ENCODE results near the gene ACSF2. TPM values are rescaled to one million over a fixed set of nuclear protein-coding genes. Genes with fewer than 3 reads are reported as not detected.

ACSF2 gene
- total and polyA plus RNA-seq, 2 donors from 2014 or later, result 44.4 to 404 TPM

DNA sequence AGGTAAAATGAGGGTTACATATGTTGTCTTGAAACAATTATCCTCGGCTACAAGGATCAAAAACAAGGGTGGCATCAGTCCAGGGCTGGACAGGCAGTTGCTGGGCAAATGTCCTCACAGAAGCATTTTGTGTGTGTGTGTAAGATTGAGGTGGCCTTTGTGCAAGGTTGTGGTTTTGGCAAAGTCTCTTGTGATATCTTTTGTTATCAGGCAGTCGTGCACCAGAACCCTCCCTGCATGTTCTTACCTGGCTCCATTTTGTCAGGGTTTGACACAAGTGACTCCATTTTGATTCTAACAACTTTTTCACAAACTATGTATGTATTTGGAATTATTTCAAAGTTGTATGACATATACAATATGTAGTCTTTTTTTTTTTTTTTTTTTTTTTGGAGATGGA lies 22.6 kb downstream of the ACSF2 start:
- intact Hi-C loops (cut with DNase I), result no loop called here
- no peak for DNase-seq
- Histone ChIP-seq H3K9me3 (ENCODE audit: control insufficient read depth in 2 of 3, insufficient read depth in 1 of 3, low read length in 3 of 3) (no peaks in the 10 kb centered on the region), H3K27me3 (ENCODE audit: control insufficient read depth, insufficient read depth, low read length) (no peaks in the 10 kb centered on the region), H3K9ac (ENCODE audit: low read length in 3 of 3) (no peak overlapping the region), H3K4me1 (ENCODE audit: control insufficient read depth in 2 of 3, insufficient read depth in 2 of 3, low read depth in 1 of 3, low read length in 3 of 3) (peaks cover 0 to 2% (median 0%) of the 10 kb centered on the region in 3 donors), H3K36me3 (ENCODE audit: control insufficient read depth in 2 of 3, insufficient read depth in 3 of 3, low read length in 3 of 3) (no peaks in the 10 kb centered on the region), H3K4me3 (ENCODE audit: low read length in 3 of 3) (no peak overlapping the region), H3K27ac (ENCODE audit: low read depth in 2 of 2, low read length in 2 of 2) (no peak overlapping the region)
- TF ChIP-seq, protein P1, sequence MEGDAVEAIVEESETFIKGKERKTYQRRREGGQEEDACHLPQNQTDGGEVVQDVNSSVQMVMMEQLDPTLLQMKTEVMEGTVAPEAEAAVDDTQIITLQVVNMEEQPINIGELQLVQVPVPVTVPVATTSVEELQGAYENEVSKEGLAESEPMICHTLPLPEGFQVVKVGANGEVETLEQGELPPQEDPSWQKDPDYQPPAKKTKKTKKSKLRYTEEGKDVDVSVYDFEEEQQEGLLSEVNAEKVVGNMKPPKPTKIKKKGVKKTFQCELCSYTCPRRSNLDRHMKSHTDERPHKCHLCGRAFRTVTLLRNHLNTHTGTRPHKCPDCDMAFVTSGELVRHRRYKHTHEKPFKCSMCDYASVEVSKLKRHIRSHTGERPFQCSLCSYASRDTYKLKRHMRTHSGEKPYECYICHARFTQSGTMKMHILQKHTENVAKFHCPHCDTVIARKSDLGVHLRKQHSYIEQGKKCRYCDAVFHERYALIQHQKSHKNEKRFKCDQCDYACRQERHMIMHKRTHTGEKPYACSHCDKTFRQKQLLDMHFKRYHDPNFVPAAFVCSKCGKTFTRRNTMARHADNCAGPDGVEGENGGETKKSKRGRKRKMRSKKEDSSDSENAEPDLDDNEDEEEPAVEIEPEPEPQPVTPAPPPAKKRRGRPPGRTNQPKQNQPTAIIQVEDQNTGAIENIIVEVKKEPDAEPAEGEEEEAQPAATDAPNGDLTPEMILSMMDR (IDR thresholded peaks at IDR 0.05; ENCODE audit: borderline replicate concordance, extremely low read depth, insufficient read depth), result no peak
- FAIRE-seq, result no peak

DNA sequence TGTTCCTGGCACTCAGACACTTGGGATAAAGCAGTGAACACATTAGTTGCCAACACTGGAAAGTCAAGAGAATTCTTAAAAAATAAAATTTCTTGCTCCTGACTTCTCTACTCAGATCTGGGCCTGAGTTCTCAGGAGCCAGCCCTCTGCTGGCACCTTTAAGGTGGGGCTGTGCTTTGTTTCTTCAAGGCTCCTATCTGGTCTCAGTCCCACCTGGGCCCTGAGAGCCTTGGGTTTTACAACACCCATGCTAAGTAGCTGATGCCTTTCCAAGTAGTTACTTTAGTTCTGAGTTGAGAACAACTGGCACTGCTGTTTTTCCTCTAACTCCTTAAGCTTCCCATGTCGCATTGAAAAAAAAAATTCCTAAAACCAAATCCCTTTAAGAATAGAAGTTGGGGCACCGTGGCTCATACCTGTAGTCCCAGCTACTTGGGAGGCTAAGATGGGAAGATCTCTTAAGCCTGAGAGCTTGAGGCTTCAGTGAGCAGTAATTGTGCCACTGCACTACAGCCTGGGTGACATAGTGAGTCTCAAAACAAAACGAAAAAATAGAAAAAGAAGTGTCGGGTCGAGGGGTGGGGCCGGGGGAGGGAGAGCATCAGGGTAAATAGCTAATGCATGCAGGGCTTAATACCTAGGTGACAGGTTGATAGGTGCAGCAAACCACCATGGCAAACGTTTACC lies 26.1 kb downstream of the ACSF2 start:
- Histone ChIP-seq H3K36me3 (ENCODE audit: control insufficient read depth in 2 of 3, insufficient read depth in 3 of 3, low read length in 3 of 3) (peaks cover 0 to 9% (median 4%) of the 10 kb centered on the region in 3 donors), H3K27me3 (ENCODE audit: control insufficient read depth, insufficient read depth, low read length) (no peaks in the 10 kb centered on the region), H3K4me1 (ENCODE audit: control insufficient read depth in 2 of 3, insufficient read depth in 2 of 3, low read depth in 1 of 3, low read length in 3 of 3) (no peaks in the 10 kb centered on the region), H3K4me3 (ENCODE audit: low read length in 3 of 3) (no peak overlapping the region), H3K9me3 (ENCODE audit: control insufficient read depth in 2 of 3, insufficient read depth in 1 of 3, low read length in 3 of 3) (no peaks in the 10 kb centered on the region), H3K9ac (ENCODE audit: low read length in 3 of 3) (no peak overlapping the region), H3K27ac (ENCODE audit: low read depth in 2 of 2, low read length in 2 of 2) (no peak overlapping the region)
- TF ChIP-seq, protein P1 (IDR thresholded peaks at IDR 0.05; ENCODE audit: borderline replicate concordance, extremely low read depth, insufficient read depth), result no peak
- FAIRE-seq (no peak), DNase-seq (no peak)
- intact Hi-C loops (cut with DNase I), result no loop called here

DNA sequence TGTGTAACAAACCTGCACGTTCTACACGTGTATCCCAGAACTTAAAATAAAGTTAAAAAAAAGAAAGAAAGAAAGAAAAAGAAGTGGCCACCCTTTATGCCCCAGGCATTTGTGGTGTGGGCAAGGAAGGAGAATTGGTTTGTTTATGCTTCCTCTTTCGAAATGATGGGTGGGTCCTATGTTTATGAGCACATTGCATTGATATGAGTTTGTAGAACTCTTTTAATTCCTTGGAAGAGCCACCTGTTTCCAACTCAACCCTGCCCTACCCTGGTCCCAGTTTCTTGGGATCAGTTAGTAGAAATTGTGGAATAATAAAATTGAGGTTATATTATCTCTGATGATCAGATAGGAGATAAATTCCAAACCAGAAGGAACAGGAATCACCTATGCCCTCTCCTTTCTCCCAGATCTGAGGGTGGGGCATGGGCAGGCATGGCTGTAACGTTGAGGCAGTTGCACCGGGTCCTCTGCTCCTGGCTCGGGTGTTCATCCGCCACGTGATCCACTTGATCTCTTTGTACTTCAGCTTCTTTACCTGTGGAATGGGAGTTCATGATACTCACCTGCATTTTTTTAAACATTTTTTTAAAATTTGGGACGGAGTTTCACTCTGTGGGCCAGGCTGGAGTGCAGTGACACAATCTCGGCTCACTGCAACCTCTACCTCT lies 26.7 kb downstream of the ACSF2 start:
- DNase-seq (no peak), FAIRE-seq (no peak)
- no peaks in the 10 kb centered on the region for H3K4me1 ChIP-seq (ENCODE audit: control insufficient read depth in 2 of 3, insufficient read depth in 2 of 3, low read depth in 1 of 3, low read length in 3 of 3)
- H3K27ac ChIP-seq (ENCODE audit: low read depth in 2 of 2, low read length in 2 of 2), result no peak overlapping the region
- TF ChIP-seq, protein P1 (IDR thresholded peaks at IDR 0.05; ENCODE audit: borderline replicate concordance, extremely low read depth, insufficient read depth), result no peak
- H3K36me3 ChIP-seq (ENCODE audit: control insufficient read depth in 2 of 3, insufficient read depth in 3 of 3, low read length in 3 of 3), result peaks cover 0 to 9% (median 4%) of the 10 kb centered on the region in 3 donors
- no peak overlapping the region for H3K9ac ChIP-seq (ENCODE audit: low read length in 3 of 3)
- no peaks in the 10 kb centered on the region for H3K27me3 ChIP-seq (ENCODE audit: control insufficient read depth, insufficient read depth, low read length)
- intact Hi-C loops (cut with DNase I), result no loop called here
- no peak overlapping the region for H3K4me3 ChIP-seq (ENCODE audit: low read length in 3 of 3)
- H3K9me3 ChIP-seq (ENCODE audit: control insufficient read depth in 2 of 3, insufficient read depth in 1 of 3, low read length in 3 of 3), result no peaks in the 10 kb centered on the region

Data from kidney (tissue), 14 donors.